Neural progenitor cell (in vitro differentiated cells): ENCODE measurements around the gene POGZ.

Source experiments
- EZH2 ChIP-seq: fragments of 200-600 bp; sonication (generic); IDR thresholded peaks from 2 replicates; pipeline ENCODE4 v1.6.1; 2017; ENCODE audit warnings: antibody characterized with exemption, mild to moderate bottlenecking, moderate library complexity
- EZH2phosphoT487 ChIP-seq: fragments of 200-600 bp; sonication (generic); IDR thresholded peaks from 2 replicates; pipeline ENCODE4 v1.6.1; 2017; ENCODE audit warnings: antibody characterized with exemption
- TF ChIP-seq, protein P1 (sequence below): fragments of 200-600 bp; sonication (generic); IDR thresholded peaks from 2 replicates; pipeline ENCODE4 v1.5.1; 2017; ENCODE audit warnings: antibody characterized with exemption, mild to moderate bottlenecking

DNA sequence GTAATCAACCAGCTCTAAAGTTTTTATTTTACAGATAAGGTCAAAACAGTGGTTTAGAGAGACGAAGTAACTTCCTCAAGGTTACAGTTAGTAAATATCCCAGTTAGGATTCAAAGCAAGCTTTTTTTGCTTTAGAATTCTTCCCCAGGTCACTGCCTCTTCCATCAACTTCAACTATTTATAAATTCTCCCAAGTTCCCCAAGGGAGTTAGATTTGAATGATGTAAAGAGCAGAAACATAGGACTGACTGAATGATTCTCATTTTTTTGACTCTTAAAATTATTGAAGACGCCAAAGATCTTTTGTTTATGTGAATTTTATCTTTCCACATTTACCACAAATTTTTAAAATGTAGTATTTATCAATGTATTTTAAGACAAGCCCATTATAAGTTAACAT lies 4.1 kb downstream of the POGZ start:
- no peak for TF ChIP-seq EZH2
- TF ChIP-seq, protein P1, sequence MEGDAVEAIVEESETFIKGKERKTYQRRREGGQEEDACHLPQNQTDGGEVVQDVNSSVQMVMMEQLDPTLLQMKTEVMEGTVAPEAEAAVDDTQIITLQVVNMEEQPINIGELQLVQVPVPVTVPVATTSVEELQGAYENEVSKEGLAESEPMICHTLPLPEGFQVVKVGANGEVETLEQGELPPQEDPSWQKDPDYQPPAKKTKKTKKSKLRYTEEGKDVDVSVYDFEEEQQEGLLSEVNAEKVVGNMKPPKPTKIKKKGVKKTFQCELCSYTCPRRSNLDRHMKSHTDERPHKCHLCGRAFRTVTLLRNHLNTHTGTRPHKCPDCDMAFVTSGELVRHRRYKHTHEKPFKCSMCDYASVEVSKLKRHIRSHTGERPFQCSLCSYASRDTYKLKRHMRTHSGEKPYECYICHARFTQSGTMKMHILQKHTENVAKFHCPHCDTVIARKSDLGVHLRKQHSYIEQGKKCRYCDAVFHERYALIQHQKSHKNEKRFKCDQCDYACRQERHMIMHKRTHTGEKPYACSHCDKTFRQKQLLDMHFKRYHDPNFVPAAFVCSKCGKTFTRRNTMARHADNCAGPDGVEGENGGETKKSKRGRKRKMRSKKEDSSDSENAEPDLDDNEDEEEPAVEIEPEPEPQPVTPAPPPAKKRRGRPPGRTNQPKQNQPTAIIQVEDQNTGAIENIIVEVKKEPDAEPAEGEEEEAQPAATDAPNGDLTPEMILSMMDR, result no peak
- TF ChIP-seq EZH2phosphoT487, result no peak
